ENCODE measurements around the gene OR8S1. TPM values are rescaled to one million over a fixed set of nuclear protein-coding genes. Genes with fewer than 3 reads are reported as not detected.
"Not testable (repeated sequence)": the region's sequence is repeated elsewhere in the genome, so short reads cannot be mapped to it uniquely, and the experiment has no call there.

Gene OR8S1
- total RNA-seq, 1 experiment from 2014 or later = not detected

DNA sequence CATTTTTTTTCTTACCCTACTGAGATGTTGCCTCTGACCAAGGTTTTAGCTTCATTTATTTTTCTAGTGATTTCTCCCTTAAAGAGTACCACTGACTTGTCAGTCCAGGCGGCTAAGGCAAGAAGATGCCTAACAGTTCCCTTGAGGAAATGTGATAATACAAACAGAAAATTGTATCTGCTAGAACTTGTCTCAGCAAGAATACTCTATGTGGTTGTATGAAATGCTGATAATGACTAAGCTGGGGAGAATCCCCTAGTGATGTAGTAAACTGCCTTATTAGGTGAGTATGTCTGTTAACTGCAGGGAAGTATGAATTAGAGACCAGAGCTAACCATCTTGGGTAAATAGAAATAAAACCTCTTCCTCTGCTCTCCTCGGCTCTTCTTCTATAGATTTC lies 36.4 kb upstream of the OR8S1 start:
- no peak overlapping the region for H3K56ac ChIP-seq (ENCODE audit: insufficient read length, low read depth, low read length)
- no peaks in the 10 kb centered on the region for H3K79me2 ChIP-seq (ENCODE audit: insufficient read depth, low read length)
- H3K4me2 ChIP-seq (ENCODE audit: insufficient read depth, insufficient read length, low read length) = no peak overlapping the region
- no peak overlapping the region for H2BK20ac ChIP-seq (ENCODE audit: low read depth, low read length, poor library complexity, severe bottlenecking)
- no peaks in the 10 kb centered on the region for H4K20me1 ChIP-seq (ENCODE audit: control insufficient read depth, insufficient read depth, insufficient read length)
- H2BK12ac ChIP-seq (ENCODE audit: insufficient read length, low read depth, low read length) = no peak overlapping the region
- no peak overlapping the region for H4K5ac ChIP-seq (ENCODE audit: insufficient read length, low read depth, low read length)
- H3K23ac ChIP-seq (ENCODE audit: insufficient read length, low read depth, low read length) = no peak overlapping the region
- no peak overlapping the region for H4K8ac ChIP-seq (replicated peaks; ENCODE audit: insufficient read length, low read depth, low read length)
- no peak overlapping the region for H2AK5ac ChIP-seq (ENCODE audit: insufficient read length, low read length)
- no peak overlapping the region for H2BK5ac ChIP-seq (ENCODE audit: insufficient read length, low read length)
- H2BK120ac ChIP-seq (ENCODE audit: low read depth, low read length, poor library complexity, severe bottlenecking) = no peak overlapping the region
- DNase-seq = no peak
- H3K14ac ChIP-seq (ENCODE audit: insufficient read depth, low read length) = no peak overlapping the region
- no peak overlapping the region for H2BK15ac ChIP-seq (ENCODE audit: low read depth, low read length)
- Mint-ChIP-seq H3K27ac (no peak overlapping the region), H3K36me3 (ENCODE audit: insufficient read depth in 1 of 3, low read depth in 3 of 3) (no peaks in the 10 kb centered on the region), H3K9me3 (peaks cover 4 to 90% of the 10 kb centered on the region in 2 experiments; a peak in 4 of 5 replicates), H3K4me3 (no peak overlapping the region), H3K4me1 (no peaks in the 10 kb centered on the region), H3K27me3 (ENCODE audit: low read depth) (peaks cover 28% of the 10 kb centered on the region)
- TF ChIP-seq CTCF (conservative IDR thresholded peaks at IDR 0.05) = no peak
- H3K4me1 ChIP-seq (ENCODE audit: insufficient read depth, low read length) = no peaks in the 10 kb centered on the region
- H3K27ac ChIP-seq (ENCODE audit: insufficient read length, low read depth, low read length) = no peak overlapping the region
- H3K4ac ChIP-seq (ENCODE audit: low read depth, low read length) = no peak overlapping the region
- H3K9me3 ChIP-seq (ENCODE audit: control insufficient read depth, low read depth, low read length) = no peaks in the 10 kb centered on the region
- no peak overlapping the region for H3K9ac ChIP-seq (ENCODE audit: extremely low read depth, insufficient read length, low read length)
- no CpG with 5 or more reads among the region's 2 CpGs for WGBS (ENCODE audit: extremely low coverage, insufficient read length, low lambda C conversion rate)
- H3K79me1 ChIP-seq (ENCODE audit: insufficient read depth, low read depth, low read length, poor library complexity, severe bottlenecking) = no peaks in the 10 kb centered on the region
- H2AFZ ChIP-seq (ENCODE audit: low read length) = no peak overlapping the region
- no peaks in the 10 kb centered on the region for H3K27me3 ChIP-seq (ENCODE audit: insufficient read depth, low read length)
- no peak overlapping the region for H3K18ac ChIP-seq (ENCODE audit: insufficient read length, low read depth, low read length)
- no peaks in the 10 kb centered on the region for H3K23me2 ChIP-seq (ENCODE audit: insufficient read length, low read depth, low read length, poor library complexity, severe bottlenecking)
- H3T11ph ChIP-seq (ENCODE audit: low read length) = no peak overlapping the region
- no peak overlapping the region for H4K91ac ChIP-seq (ENCODE audit: insufficient read length, low read depth, low read length)

DNA sequence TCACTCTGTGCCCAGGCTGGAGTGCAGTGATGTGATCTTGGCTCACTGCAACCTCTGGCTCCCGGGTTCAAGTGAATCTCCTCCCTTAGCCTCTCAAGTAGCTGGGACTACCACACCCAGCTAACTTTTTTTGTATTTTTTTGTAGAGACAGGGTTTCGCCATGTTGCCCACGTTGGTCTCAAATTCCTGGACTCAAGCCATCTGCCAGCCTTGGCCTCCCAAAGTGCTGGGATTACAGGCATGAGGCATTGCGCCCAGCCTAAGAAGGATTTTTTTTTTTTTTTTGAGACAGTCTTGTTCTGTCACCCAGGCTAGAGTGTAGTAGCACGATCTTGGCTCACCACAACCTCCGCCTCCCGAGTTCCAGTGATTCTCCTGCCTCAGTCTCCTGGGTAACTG lies 36.0 kb upstream of the OR8S1 start:
- H4K20me1 ChIP-seq (ENCODE audit: control insufficient read depth, insufficient read depth, insufficient read length); H3K4ac ChIP-seq (ENCODE audit: low read depth, low read length); H3K27me3 ChIP-seq (ENCODE audit: insufficient read depth, low read length); H2BK20ac ChIP-seq (ENCODE audit: low read depth, low read length, poor library complexity, severe bottlenecking); H4K8ac ChIP-seq (replicated peaks; ENCODE audit: insufficient read length, low read depth, low read length); H3K23me2 ChIP-seq (ENCODE audit: insufficient read length, low read depth, low read length, poor library complexity, severe bottlenecking); H3K27ac ChIP-seq (ENCODE audit: insufficient read length, low read depth, low read length); H2BK5ac ChIP-seq (ENCODE audit: insufficient read length, low read length); H2AFZ ChIP-seq (ENCODE audit: low read length); H4K5ac ChIP-seq (ENCODE audit: insufficient read length, low read depth, low read length); H4K91ac ChIP-seq (ENCODE audit: insufficient read length, low read depth, low read length); DNase-seq; H3K79me1 ChIP-seq (ENCODE audit: insufficient read depth, low read depth, low read length, poor library complexity, severe bottlenecking); H2BK15ac ChIP-seq (ENCODE audit: low read depth, low read length); H2BK120ac ChIP-seq (ENCODE audit: low read depth, low read length, poor library complexity, severe bottlenecking); H3K36me3 Mint-ChIP-seq (ENCODE audit: insufficient read depth in 1 of 3, low read depth in 3 of 3); H3T11ph ChIP-seq (ENCODE audit: low read length); H3K9ac ChIP-seq (ENCODE audit: extremely low read depth, insufficient read length, low read length); H3K4me2 ChIP-seq (ENCODE audit: insufficient read depth, insufficient read length, low read length); H3K14ac ChIP-seq (ENCODE audit: insufficient read depth, low read length); H2BK12ac ChIP-seq (ENCODE audit: insufficient read length, low read depth, low read length); H3K18ac ChIP-seq (ENCODE audit: insufficient read length, low read depth, low read length); H3K4me3 Mint-ChIP-seq; H3K27ac Mint-ChIP-seq; H3K4me1 Mint-ChIP-seq; H2AK5ac ChIP-seq (ENCODE audit: insufficient read length, low read length); H3K9me3 ChIP-seq (ENCODE audit: control insufficient read depth, low read depth, low read length); H3K79me2 ChIP-seq (ENCODE audit: insufficient read depth, low read length); H3K23ac ChIP-seq (ENCODE audit: insufficient read length, low read depth, low read length); H3K4me1 ChIP-seq (ENCODE audit: insufficient read depth, low read length); H3K56ac ChIP-seq (ENCODE audit: insufficient read length, low read depth, low read length): not testable (repeated sequence)
- Mint-ChIP-seq H3K9me3 (peaks cover 4 to 87% of the 10 kb centered on the region in 2 experiments; a peak in 4 of 5 replicates), H3K27me3 (ENCODE audit: low read depth) (peaks cover 27% of the 10 kb centered on the region)
- no CpG with 5 or more reads among the region's 7 CpGs for WGBS (ENCODE audit: extremely low coverage, insufficient read length, low lambda C conversion rate)
